Testis (tissue), 2 donors: ENCODE measurements around the gene PDZD4.

ENCODE experiments used
- POLR2A ChIP-seq: fragments of 450-650 bp; IDR thresholded peaks from one replicate; pipeline ENCODE4 v1.6.1; 2017; ENCODE audit warnings: antibody characterized with exemption, mild to moderate bottlenecking, moderate library complexity
- TF ChIP-seq, protein P1 (sequence below), 3 experiments: fragments of 450-650 bp in 2 of 3; fragments of 200-600 bp in 1 of 3; sonication (generic) in 1 of 3; IDR thresholded peaks; one replicate each; pipeline ENCODE4 v1.5.1; 2016 to 2019; ENCODE audit warnings: antibody characterized with exemption in 3 of 3, mild to moderate bottlenecking in 2 of 3, moderate library complexity in 1 of 3

DNA sequence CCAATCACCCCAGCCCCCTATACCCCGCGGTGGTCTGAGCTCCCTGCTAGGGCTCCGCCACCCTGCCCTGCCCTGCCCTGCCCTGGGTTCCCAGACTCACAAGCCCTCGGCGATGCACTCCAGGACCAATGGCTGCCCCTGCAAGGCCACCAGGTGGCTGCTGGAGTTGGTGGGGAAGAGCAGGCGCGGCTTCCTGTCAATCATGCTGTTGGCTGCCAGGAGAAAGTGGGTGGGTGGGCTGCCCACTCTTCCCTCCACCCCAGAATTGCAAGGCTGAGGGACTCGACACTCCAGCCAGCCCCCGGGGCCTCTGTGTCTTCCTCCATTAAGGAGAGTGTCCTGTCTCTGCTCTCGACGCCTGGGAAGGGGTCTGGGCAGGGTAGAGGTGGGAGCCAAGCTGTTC is 39.9 kb upstream of the PDZD4 start:
- TF ChIP-seq, protein P1, sequence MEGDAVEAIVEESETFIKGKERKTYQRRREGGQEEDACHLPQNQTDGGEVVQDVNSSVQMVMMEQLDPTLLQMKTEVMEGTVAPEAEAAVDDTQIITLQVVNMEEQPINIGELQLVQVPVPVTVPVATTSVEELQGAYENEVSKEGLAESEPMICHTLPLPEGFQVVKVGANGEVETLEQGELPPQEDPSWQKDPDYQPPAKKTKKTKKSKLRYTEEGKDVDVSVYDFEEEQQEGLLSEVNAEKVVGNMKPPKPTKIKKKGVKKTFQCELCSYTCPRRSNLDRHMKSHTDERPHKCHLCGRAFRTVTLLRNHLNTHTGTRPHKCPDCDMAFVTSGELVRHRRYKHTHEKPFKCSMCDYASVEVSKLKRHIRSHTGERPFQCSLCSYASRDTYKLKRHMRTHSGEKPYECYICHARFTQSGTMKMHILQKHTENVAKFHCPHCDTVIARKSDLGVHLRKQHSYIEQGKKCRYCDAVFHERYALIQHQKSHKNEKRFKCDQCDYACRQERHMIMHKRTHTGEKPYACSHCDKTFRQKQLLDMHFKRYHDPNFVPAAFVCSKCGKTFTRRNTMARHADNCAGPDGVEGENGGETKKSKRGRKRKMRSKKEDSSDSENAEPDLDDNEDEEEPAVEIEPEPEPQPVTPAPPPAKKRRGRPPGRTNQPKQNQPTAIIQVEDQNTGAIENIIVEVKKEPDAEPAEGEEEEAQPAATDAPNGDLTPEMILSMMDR (IDR thresholded peaks at IDR 0.05): no peak
- TF ChIP-seq POLR2A: no peak
